GM18867 (cell line): ENCODE results near the gene MBOAT1.

Experiments
- ATAC-seq: cut with Tn5 transposase; IDR thresholded peaks from one replicate; pipeline ENCODE4 v1.9.1; 2021; ENCODE audit warnings: mild to moderate bottlenecking, moderate library complexity; ENCODE audit not compliant: unreplicated experiment

Gene MBOAT1

GRCh38 chr6:20234136-20234535 is 21.9 kb upstream of the MBOAT1 start:
- ATAC-seq: no peak

- no peak for ATAC-seq
These were observed 20.9 kb upstream of the MBOAT1 start for GRCh38 chr6:20233007-20233730.

- no peak for ATAC-seq
These were observed 19.9 kb upstream of the MBOAT1 start for GRCh38 chr6:20232188-20232587.

- ATAC-seq: no peak
These were observed 18.3 kb upstream of the MBOAT1 start for GRCh38 chr6:20230401-20231119.

GRCh38 chr6:20229881-20230280 is 17.6 kb upstream of the MBOAT1 start:
- no peak for ATAC-seq

GRCh38 chr6:20227350-20227749 is 15.1 kb upstream of the MBOAT1 start:
- ATAC-seq: no peak

GRCh38 chr6:20223141-20223540 is 10.9 kb upstream of the MBOAT1 start:
- ATAC-seq: no peak

- no peak for ATAC-seq
These were observed 9.2 kb upstream of the MBOAT1 start for GRCh38 chr6:20221421-20221820.

GRCh38 chr6:20220359-20220758 is 8.1 kb upstream of the MBOAT1 start:
- ATAC-seq: no peak

GRCh38 chr6:20217891-20218290 is 5.6 kb upstream of the MBOAT1 start:
- ATAC-seq: no peak

- no peak for ATAC-seq
These were observed 5.1 kb upstream of the MBOAT1 start for GRCh38 chr6:20217324-20217855.

GRCh38 chr6:20215310-20215709 is 3.0 kb upstream of the MBOAT1 start:
- no peak for ATAC-seq

- ATAC-seq: no peak
These were observed 1.1 kb upstream of the MBOAT1 start for GRCh38 chr6:20213271-20213798.

GRCh38 chr6:20211941-20212391 is 303 bp downstream of the MBOAT1 start:
- ATAC-seq: peak; percentile 31

GRCh38 chr6:20211037-20211940 is 980 bp downstream of the MBOAT1 start:
- ATAC-seq: peak; percentile 12

- no peak for ATAC-seq
These were observed 2.1 kb downstream of the MBOAT1 start for GRCh38 chr6:20210158-20210557.

GRCh38 chr6:20208687-20209378 is 3.4 kb downstream of the MBOAT1 start:
- no peak for ATAC-seq

- no peak for ATAC-seq
These were observed 5.2 kb downstream of the MBOAT1 start for GRCh38 chr6:20207088-20207418.

- ATAC-seq: no peak
These were observed 6.5 kb downstream of the MBOAT1 start for GRCh38 chr6:20205722-20206161.

GRCh38 chr6:20204512-20204894 is 7.8 kb downstream of the MBOAT1 start:
- no peak for ATAC-seq
